Glomerular endothelial cell (primary cell): ENCODE data around the gene CFAP107. TPM values are rescaled to one million over a fixed set of nuclear protein-coding genes. Genes with fewer than 3 reads are reported as not detected.
"Not testable (repeated sequence)": the region's sequence is repeated elsewhere in the genome, so short reads cannot be mapped to it uniquely, and the experiment has no call there.

Source experiments
- DNase-seq: peaks from one replicate; pipeline ENCODE4 v3.0.0-alpha.2; 2011; ENCODE audit warnings: low read depth, low spot score; ENCODE audit errors: extremely low read depth
- total RNA-seq: library from RNA; depleted of rRNA; stranded (reverse); fragments of >200 nt; gene quantifications from 2 replicates; pipeline ENCODE4 v1.2.3, GENCODE V29; 2015

The CFAP107 gene
- total RNA-seq, result not detected in 2 replicates

- no peak for DNase-seq
Observed at GRCh38 chr1:12745992-12746323, at the start of gene CFAP107. TSS of gene CFAP107 (plus strand) at chr1:12746200. CDS start at chr1:12746431, 231 bp downstream.

GRCh38 chr1:12696658-12697057 lies 49.3 kb upstream of the CFAP107 start:
- no peak for DNase-seq

- DNase-seq, result no peak
Observed at GRCh38 chr1:12697397-12697796, 48.6 kb upstream of the CFAP107 start.

GRCh38 chr1:12703821-12704451 lies 42.1 kb upstream of the CFAP107 start:
- DNase-seq, result no peak

- DNase-seq, result no peak
Observed at GRCh38 chr1:12706061-12706460, 39.9 kb upstream of the CFAP107 start.

GRCh38 chr1:12708396-12709090 lies 37.5 kb upstream of the CFAP107 start:
- no peak for DNase-seq

- no peak for DNase-seq
Observed at GRCh38 chr1:12709091-12709491, 36.9 kb upstream of the CFAP107 start.

GRCh38 chr1:12709696-12710095 lies 36.3 kb upstream of the CFAP107 start:
- DNase-seq, result no peak

GRCh38 chr1:12711536-12711935 lies 34.5 kb upstream of the CFAP107 start:
- DNase-seq, result no peak

GRCh38 chr1:12712076-12712475 lies 33.9 kb upstream of the CFAP107 start:
- DNase-seq, result no peak

GRCh38 chr1:12712929-12713328 lies 33.1 kb upstream of the CFAP107 start:
- no peak for DNase-seq

- not testable (repeated sequence) for DNase-seq
Observed at GRCh38 chr1:12713651-12714050, 32.3 kb upstream of the CFAP107 start.

- DNase-seq, result no peak
Observed at GRCh38 chr1:12714710-12715475, 31.1 kb upstream of the CFAP107 start.

- no peak for DNase-seq
Observed at GRCh38 chr1:12715896-12716437, 30.0 kb upstream of the CFAP107 start, which contains the start of gene AADACL3. TSS of gene AADACL3 (plus strand) at chr1:12716110. CDS start at chr1:12716177, 67 bp downstream.

GRCh38 chr1:12717301-12717838 lies 28.6 kb upstream of the CFAP107 start:
- DNase-seq, result no peak

GRCh38 chr1:12722626-12723025 lies 23.4 kb upstream of the CFAP107 start:
- DNase-seq, result no peak

GRCh38 chr1:12728391-12728790 lies 17.6 kb upstream of the CFAP107 start:
- DNase-seq, result no peak

GRCh38 chr1:12730156-12730555 lies 15.8 kb upstream of the CFAP107 start:
- DNase-seq, result no peak

- not testable (repeated sequence) for DNase-seq
Observed at GRCh38 chr1:12731084-12731483, 14.9 kb upstream of the CFAP107 start.

- no peak for DNase-seq
Observed at GRCh38 chr1:12734651-12735050, 11.3 kb upstream of the CFAP107 start.

GRCh38 chr1:12738934-12739333 lies 7.1 kb upstream of the CFAP107 start:
- no peak for DNase-seq
